ENCODE results near the gene SLC25A23. TPM values are rescaled to one million over a fixed set of nuclear protein-coding genes. Genes with fewer than 3 reads are reported as not detected.

The SLC25A23 gene
- total and polyA plus RNA-seq, 9 of the 15 experiments (the other 6 are each of a cell fraction or from before 2014, with no cell fraction given), result 6.1 to 72.0 (median 26.6) TPM

- TF ChIP-seq, protein P1, sequence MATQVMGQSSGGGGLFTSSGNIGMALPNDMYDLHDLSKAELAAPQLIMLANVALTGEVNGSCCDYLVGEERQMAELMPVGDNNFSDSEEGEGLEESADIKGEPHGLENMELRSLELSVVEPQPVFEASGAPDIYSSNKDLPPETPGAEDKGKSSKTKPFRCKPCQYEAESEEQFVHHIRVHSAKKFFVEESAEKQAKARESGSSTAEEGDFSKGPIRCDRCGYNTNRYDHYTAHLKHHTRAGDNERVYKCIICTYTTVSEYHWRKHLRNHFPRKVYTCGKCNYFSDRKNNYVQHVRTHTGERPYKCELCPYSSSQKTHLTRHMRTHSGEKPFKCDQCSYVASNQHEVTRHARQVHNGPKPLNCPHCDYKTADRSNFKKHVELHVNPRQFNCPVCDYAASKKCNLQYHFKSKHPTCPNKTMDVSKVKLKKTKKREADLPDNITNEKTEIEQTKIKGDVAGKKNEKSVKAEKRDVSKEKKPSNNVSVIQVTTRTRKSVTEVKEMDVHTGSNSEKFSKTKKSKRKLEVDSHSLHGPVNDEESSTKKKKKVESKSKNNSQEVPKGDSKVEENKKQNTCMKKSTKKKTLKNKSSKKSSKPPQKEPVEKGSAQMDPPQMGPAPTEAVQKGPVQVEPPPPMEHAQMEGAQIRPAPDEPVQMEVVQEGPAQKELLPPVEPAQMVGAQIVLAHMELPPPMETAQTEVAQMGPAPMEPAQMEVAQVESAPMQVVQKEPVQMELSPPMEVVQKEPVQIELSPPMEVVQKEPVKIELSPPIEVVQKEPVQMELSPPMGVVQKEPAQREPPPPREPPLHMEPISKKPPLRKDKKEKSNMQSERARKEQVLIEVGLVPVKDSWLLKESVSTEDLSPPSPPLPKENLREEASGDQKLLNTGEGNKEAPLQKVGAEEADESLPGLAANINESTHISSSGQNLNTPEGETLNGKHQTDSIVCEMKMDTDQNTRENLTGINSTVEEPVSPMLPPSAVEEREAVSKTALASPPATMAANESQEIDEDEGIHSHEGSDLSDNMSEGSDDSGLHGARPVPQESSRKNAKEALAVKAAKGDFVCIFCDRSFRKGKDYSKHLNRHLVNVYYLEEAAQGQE (IDR thresholded peaks at IDR 0.05; ENCODE audit: borderline replicate concordance), result 0 out of 2 replicates have a peak, but pooled peaks have one; percentile 18
- TF ChIP-seq, protein P1 (CRISPR knock-in tag; IDR thresholded peaks at IDR 0.05; ENCODE audit: low read depth), result no peak
- no peak for TF ChIP-seq SMARCE1 (IDR thresholded peaks at IDR 0.05)
- peak; percentile 59 for TF ChIP-seq BHLHE40 (IDR thresholded peaks at IDR 0.05; ENCODE audit: low read length)
- peak; percentile 74 for TF ChIP-seq ZEB2 (IDR thresholded peaks at IDR 0.05)
Measured at GRCh38 chr19:6464070-6464873, 4.7 kb upstream of the SLC25A23 start, which contains the start of gene CRB3 (continued).

Data from K562 (cell line).